ENCODE measurements around the gene DPP6.

The DPP6 gene

DNA sequence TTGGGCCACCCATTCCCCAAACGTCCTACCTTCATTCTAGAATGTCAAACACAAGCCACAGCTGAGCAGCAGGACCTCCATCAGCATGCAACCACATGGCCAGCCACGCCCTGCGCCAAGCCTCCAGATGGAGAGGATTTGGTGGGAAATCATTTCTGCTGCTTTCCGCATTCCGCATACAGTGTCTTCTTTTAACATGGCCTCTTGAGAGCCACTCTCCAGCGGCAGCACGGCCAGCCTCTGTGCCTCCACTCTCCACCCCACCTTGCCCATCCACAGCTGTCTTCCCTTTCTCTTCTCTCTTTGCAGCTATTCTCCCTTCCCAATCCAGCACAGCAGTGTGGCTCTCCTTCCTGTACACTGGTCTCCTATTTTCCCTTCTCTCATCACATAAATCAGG, 561.6 kb downstream of the DPP6 start:
- Histone ChIP-seq H3K27ac (no peak overlapping the region), H3K4me3 (no peak overlapping the region), H3K36me3 (ENCODE audit: insufficient read depth, low read length) (no peaks in the 10 kb centered on the region), H3K9ac (ENCODE audit: insufficient read length) (no peak overlapping the region), H3K9me3 (ENCODE audit: low read depth, low read length) (no peaks in the 10 kb centered on the region)
- DNase-seq (ENCODE audit: low read depth, low spot score) = no peak
- no peak for TF ChIP-seq POLR2AphosphoS5 (IDR thresholded peaks at IDR 0.05; ENCODE audit: borderline replicate concordance, low read depth, low read length)
- TF ChIP-seq FOXP2 (optimal IDR thresholded peaks at IDR 0.05; ENCODE audit: control extremely low read depth, extremely low read length, insufficient read depth) = no peak
- no peak for TF ChIP-seq EZH2 (IDR thresholded peaks at IDR 0.05)

DNA sequence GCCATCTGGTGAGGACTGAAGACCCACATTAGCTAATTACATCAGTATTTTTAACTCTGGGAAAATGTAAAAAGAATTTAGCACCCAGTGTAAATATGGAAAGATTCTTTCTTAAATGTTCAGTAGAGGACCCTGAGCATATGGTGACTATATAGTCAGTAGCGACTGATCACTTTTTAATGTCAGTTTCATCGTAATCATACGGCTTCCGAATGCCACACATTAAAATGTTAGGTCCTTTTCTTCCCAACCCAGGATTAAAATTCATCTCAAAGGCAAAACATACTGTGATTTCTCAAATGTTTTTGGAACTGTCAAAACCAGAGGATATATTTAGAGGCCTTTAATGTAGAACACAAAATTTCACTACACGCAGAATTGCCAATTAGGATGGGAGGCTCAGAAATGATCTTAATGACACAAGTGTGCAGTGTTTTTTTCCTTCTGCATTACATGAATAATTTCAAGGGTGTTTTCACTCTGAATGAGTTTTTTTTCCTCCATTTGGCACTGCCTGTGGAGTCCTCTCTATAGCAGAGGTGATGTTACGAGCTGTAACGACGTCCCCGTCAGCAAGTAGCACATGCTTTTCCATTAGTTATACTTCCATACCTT, 568.0 kb downstream of the DPP6 start:
- H3K9ac ChIP-seq (ENCODE audit: insufficient read length) = no peak overlapping the region
- no peak overlapping the region for H3K4me3 ChIP-seq
- no peaks in the 10 kb centered on the region for H3K36me3 ChIP-seq (ENCODE audit: insufficient read depth, low read length)
- no peaks in the 10 kb centered on the region for H3K9me3 ChIP-seq (ENCODE audit: low read depth, low read length)
- DNase-seq (ENCODE audit: low read depth, low spot score) = no peak
- no peak overlapping the region for H3K27ac ChIP-seq
- TF ChIP-seq POLR2AphosphoS5 (IDR thresholded peaks at IDR 0.05; ENCODE audit: borderline replicate concordance, low read depth, low read length) (no peak), EZH2 (IDR thresholded peaks at IDR 0.05) (no peak), FOXP2 (optimal IDR thresholded peaks at IDR 0.05; ENCODE audit: control extremely low read depth, extremely low read length, insufficient read depth) (no peak)

DNA sequence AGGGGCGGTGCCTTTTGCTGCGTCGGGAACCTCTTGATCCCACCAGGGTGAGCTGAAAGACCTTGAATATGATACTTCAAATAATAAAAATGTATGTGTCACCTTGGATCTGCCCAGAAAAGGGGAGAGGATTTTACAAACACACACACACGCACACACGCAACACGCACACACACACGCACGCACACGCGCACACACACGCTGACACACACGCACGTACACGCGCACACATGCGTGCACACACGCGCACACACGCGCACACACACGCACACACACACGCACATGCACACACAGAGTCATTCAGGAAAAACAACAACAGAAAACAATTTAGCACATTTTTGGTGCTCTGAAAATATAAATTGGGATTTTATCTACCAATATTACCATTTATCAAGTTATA, 571.2 kb downstream of the DPP6 start:
- no peak for DNase-seq (ENCODE audit: low read depth, low spot score)
- Histone ChIP-seq H3K9ac (ENCODE audit: insufficient read length) (no peak overlapping the region), H3K9me3 (ENCODE audit: low read depth, low read length) (no peaks in the 10 kb centered on the region), H3K27ac (no peak overlapping the region), H3K4me3 (no peak overlapping the region), H3K36me3 (ENCODE audit: insufficient read depth, low read length) (no peaks in the 10 kb centered on the region)
- TF ChIP-seq FOXP2 (optimal IDR thresholded peaks at IDR 0.05; ENCODE audit: control extremely low read depth, extremely low read length, insufficient read depth) (no peak), POLR2AphosphoS5 (IDR thresholded peaks at IDR 0.05; ENCODE audit: borderline replicate concordance, low read depth, low read length) (no peak), EZH2 (IDR thresholded peaks at IDR 0.05) (no peak)

DNA sequence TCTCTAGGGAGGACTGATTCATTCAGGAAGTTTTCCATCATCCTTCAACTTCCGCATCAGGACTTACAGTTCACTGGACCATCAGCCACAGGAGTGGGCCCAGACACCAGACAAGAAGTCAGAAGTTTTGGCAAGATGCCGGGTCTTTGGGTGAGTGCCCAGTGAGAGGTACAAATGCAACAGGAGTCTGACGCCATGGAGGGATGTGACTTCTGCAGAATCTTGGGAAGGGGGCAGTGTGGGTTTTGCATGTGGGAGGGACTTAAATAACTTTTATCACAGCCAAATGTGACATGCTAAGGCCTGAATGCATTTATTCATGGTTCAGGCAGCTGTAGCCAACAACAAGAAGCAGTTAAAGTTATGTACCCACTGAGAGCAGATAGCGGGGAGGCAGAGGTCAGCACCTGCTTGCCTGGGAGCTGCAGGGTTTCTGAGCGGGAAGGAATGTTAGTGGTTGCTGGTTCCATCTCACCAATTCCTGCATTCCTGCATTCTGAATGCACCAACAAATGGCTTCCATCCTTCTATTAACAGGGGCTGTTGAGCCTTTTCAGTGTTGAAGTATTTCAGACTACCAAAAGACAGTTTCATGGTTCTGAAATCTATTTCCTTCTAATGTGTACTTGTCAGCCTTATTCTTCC, 575.6 kb downstream of the DPP6 start:
- Histone ChIP-seq H3K9me3 (ENCODE audit: low read depth, low read length) (no peaks in the 10 kb centered on the region), H3K36me3 (ENCODE audit: insufficient read depth, low read length) (no peaks in the 10 kb centered on the region), H3K9ac (ENCODE audit: insufficient read length) (no peak overlapping the region), H3K27ac (no peak overlapping the region), H3K4me3 (no peak overlapping the region)
- TF ChIP-seq POLR2AphosphoS5 (IDR thresholded peaks at IDR 0.05; ENCODE audit: borderline replicate concordance, low read depth, low read length) = no peak
- no peak for TF ChIP-seq FOXP2 (optimal IDR thresholded peaks at IDR 0.05; ENCODE audit: control extremely low read depth, extremely low read length, insufficient read depth)
- TF ChIP-seq EZH2 (IDR thresholded peaks at IDR 0.05) = no peak
- DNase-seq (ENCODE audit: low read depth, low spot score) = no peak

- Histone ChIP-seq H3K4me3 (no peak overlapping the region), H3K9ac (ENCODE audit: insufficient read length) (no peak overlapping the region), H3K9me3 (ENCODE audit: low read depth, low read length) (no peaks in the 10 kb centered on the region), H3K36me3 (ENCODE audit: insufficient read depth, low read length) (no peaks in the 10 kb centered on the region), H3K27ac (no peak overlapping the region)
- DNase-seq (ENCODE audit: low read depth, low spot score) = no peak
- TF ChIP-seq EZH2 (IDR thresholded peaks at IDR 0.05) (no peak), POLR2AphosphoS5 (IDR thresholded peaks at IDR 0.05; ENCODE audit: borderline replicate concordance, low read depth, low read length) (no peak), FOXP2 (optimal IDR thresholded peaks at IDR 0.05; ENCODE audit: control extremely low read depth, extremely low read length, insufficient read depth) (no peak)
Observed at GRCh38 chr7:154628556-154628955, 576.4 kb downstream of the DPP6 start.

DNA sequence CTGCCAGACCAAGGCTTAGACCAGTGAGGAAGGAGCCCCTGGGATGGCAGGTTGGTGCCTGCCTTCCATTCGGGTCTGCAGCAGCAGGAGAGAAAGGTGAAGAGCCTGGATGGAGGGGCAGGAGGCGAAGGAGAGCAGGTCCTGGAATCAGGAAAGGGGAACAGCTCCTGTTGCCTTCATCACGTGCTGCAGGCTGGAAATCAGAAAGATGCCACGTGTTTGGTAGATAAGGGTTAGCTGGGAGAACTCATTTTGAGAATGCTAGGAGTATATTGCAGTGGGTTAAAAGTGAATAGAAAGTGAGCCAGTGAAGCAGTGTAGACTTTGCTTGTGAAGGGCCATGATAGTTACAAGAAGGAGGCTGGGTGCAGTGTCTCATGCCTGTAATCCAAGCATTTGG, 579.0 kb downstream of the DPP6 start:
- Histone ChIP-seq H3K4me3 (no peak overlapping the region), H3K36me3 (ENCODE audit: insufficient read depth, low read length) (no peaks in the 10 kb centered on the region), H3K9ac (ENCODE audit: insufficient read length) (no peak overlapping the region), H3K27ac (no peak overlapping the region), H3K9me3 (ENCODE audit: low read depth, low read length) (no peaks in the 10 kb centered on the region)
- TF ChIP-seq POLR2AphosphoS5 (IDR thresholded peaks at IDR 0.05; ENCODE audit: borderline replicate concordance, low read depth, low read length) (no peak), FOXP2 (optimal IDR thresholded peaks at IDR 0.05; ENCODE audit: control extremely low read depth, extremely low read length, insufficient read depth) (no peak), EZH2 (IDR thresholded peaks at IDR 0.05) (no peak)
- DNase-seq (ENCODE audit: low read depth, low spot score) = no peak

DNA sequence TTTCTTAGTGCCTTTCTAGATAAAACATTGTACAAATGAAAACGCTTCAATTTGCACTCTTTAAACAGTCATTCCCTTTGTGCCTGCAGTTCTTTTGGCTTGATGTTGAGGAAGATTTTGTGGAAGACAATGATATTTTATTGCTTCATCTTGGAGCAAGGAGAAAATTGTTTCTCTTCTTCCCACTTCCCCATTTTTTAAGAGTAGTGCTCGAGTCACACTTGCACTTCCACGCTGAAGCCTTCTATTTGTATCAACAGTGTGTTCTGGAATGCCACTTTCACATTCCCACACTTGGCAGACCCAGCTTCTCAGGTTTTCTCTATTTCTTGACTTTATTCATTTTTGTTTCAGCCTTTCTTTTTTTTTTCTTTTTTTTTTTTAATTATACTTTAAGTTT, 581.4 kb downstream of the DPP6 start:
- no peak for TF ChIP-seq FOXP2 (optimal IDR thresholded peaks at IDR 0.05; ENCODE audit: control extremely low read depth, extremely low read length, insufficient read depth)
- no peak for TF ChIP-seq POLR2AphosphoS5 (IDR thresholded peaks at IDR 0.05; ENCODE audit: borderline replicate concordance, low read depth, low read length)
- TF ChIP-seq EZH2 (IDR thresholded peaks at IDR 0.05) = no peak
- DNase-seq (ENCODE audit: low read depth, low spot score) = no peak
- Histone ChIP-seq H3K27ac (no peak overlapping the region), H3K9ac (ENCODE audit: insufficient read length) (no peak overlapping the region), H3K9me3 (ENCODE audit: low read depth, low read length) (no peaks in the 10 kb centered on the region), H3K4me3 (no peak overlapping the region), H3K36me3 (ENCODE audit: insufficient read depth, low read length) (no peaks in the 10 kb centered on the region)

DNA sequence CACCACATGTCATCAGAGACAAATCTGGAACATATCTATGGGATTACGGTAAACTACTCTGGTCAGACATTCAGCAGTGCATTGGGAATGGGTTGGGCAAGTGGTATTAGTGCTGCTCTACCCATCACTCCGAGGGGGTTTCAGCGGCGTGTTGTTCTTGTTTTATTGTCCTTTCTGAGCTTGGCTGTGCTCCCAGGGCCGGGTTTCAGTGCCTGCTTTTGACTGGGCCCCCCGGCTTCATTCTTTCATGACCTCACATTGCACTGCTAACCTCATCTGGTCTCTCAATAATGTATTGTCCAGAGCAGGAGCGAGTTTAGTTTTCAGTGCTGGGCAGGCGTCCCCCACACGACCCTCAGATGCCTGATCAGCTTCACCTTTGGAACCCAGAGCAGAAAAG, 586.1 kb downstream of the DPP6 start:
- DNase-seq (ENCODE audit: low read depth, low spot score) = no peak
- H3K9me3 ChIP-seq (ENCODE audit: low read depth, low read length) = no peaks in the 10 kb centered on the region
- no peak for TF ChIP-seq EZH2 (IDR thresholded peaks at IDR 0.05)
- no peak for TF ChIP-seq FOXP2 (optimal IDR thresholded peaks at IDR 0.05; ENCODE audit: control extremely low read depth, extremely low read length, insufficient read depth)
- TF ChIP-seq POLR2AphosphoS5 (IDR thresholded peaks at IDR 0.05; ENCODE audit: borderline replicate concordance, low read depth, low read length) = no peak
- no peaks in the 10 kb centered on the region for H3K36me3 ChIP-seq (ENCODE audit: insufficient read depth, low read length)
- H3K27ac ChIP-seq = no peak overlapping the region
- H3K9ac ChIP-seq (ENCODE audit: insufficient read length) = no peak overlapping the region
- H3K4me3 ChIP-seq = no peak overlapping the region
